Esophagus muscularis mucosa (tissue), 4 donors: Measurements from ENCODE around the gene PPP2R1A. TPM values are rescaled to one million over a fixed set of nuclear protein-coding genes. Genes with fewer than 3 reads are reported as not detected.
A peak's percentile ranks its signal among the peaks of the same experiment; 100 is the strongest.

Experiments
- DNase-seq: peaks from one replicate; pipeline ENCODE4 v3.0.0-alpha.2; 2017; ENCODE audit errors: extremely low spot score
- H3K27ac ChIP-seq, 4 donors: fragments of 200-600 bp; sonication (generic); replicated peaks in 1 of 4; 1 replicate in 3 of 4; 2 replicates in 1 of 4; pipeline ENCODE4 v1.5.1; 2016 to 2019; ENCODE audit warnings: mild to moderate bottlenecking in 1 of 4
- H3K27me3 ChIP-seq, 4 donors: fragments of 200-600 bp; sonication (generic); one replicate each; pipeline versions ENCODE4 v1.5.1 to v1.6.0; 2016 to 2019
- H3K36me3 ChIP-seq, 4 donors: fragments of 200-600 bp; sonication (generic); one replicate each; pipeline ENCODE4 v1.5.1; 2016 to 2019
- H3K4me1 ChIP-seq, 4 donors: fragments of 200-600 bp; sonication (generic); one replicate each; pipeline ENCODE4 v1.5.1; 2016 to 2019
- H3K4me3 ChIP-seq, 4 donors: fragments of 200-600 bp; sonication (generic); 1 replicate in 2 of 4; 2 replicates in 2 of 4; pipeline ENCODE4 v1.5.1; 2016 to 2019; ENCODE audit warnings: mild to moderate bottlenecking in 4 of 4, moderate library complexity in 1 of 4
- H3K9me3 ChIP-seq, 4 donors: fragments of 200-600 bp; sonication (generic); 1 replicate in 3 of 4; 2 replicates in 1 of 4; pipeline ENCODE4 v1.5.1; 2016 to 2019
- CTCF ChIP-seq, 3 experiments: fragments of 200-600 bp in 2 of 3; fragments of 450-650 bp in 1 of 3; sonication (generic) in 2 of 3; IDR thresholded peaks; one replicate each; pipeline ENCODE4 v1.5.1; 2017 to 2019; ENCODE audit warnings: antibody characterized with exemption in 3 of 3, mild to moderate bottlenecking in 2 of 3, moderate library complexity in 1 of 3
- EP300 ChIP-seq: sonication (generic); formaldehyde crosslinking; IDR thresholded peaks from one replicate; pipeline ENCODE4 v1.6.1; 2017; ENCODE audit warnings: antibody characterized with exemption
- POLR2A ChIP-seq: fragments of 450-650 bp; IDR thresholded peaks from one replicate; pipeline ENCODE4 v1.6.1; 2017; ENCODE audit warnings: antibody characterized with exemption, moderate library complexity, mild to moderate bottlenecking, low read depth
- POLR2AphosphoS5 ChIP-seq, 2 donors: sonication (generic); formaldehyde crosslinking; IDR thresholded peaks; one replicate each; pipeline ENCODE4 v1.6.1; 2017; ENCODE audit warnings: antibody characterized with exemption in 2 of 2
- WGBS: methylation state at CpG from one replicate; pipeline ENCODE4 v1.1.5; 2018; 5-methylcytosine and 5-hydroxymethylcytosine counted together
- intact Hi-C: fragments of 100-400 bp; cut with DNase I; formaldehyde crosslinking; loops from one replicate; pipeline ENCODE4 v1.15.1; 2023
- total RNA-seq, 4 donors: library from RNA; depleted of rRNA; stranded (reverse); fragments of >200 nt; gene quantifications; one replicate each; pipeline versions ENCODE4 v1.1.0 to v1.2.1, GENCODE V29; 2016

PPP2R1A gene
- total RNA-seq, 4 donors from 2014 or later, result 192 to 304 (median 221) TPM

GRCh38 chr19:52190487-52191293 is 838 bp downstream of the PPP2R1A start:
- Histone ChIP-seq H3K36me3 (peaks cover 0 to 19% (median 12%) of the 10 kb centered on the region in 4 donors), H3K27me3 (no peaks in the 10 kb centered on the region), H3K9me3 (no peaks in the 10 kb centered on the region), H3K4me1 (peaks cover 54 to 63% (median 60%) of the 10 kb centered on the region in 4 donors), H3K27ac (peak overlapping the region; percentile 94 to 97 (median 96)), H3K4me3 (peak overlapping the region; percentile 63 to 86 (median 79))
- TF ChIP-seq CTCF (IDR thresholded peaks at IDR 0.05), result no peak
- TF ChIP-seq EP300, result no peak
- TF ChIP-seq POLR2AphosphoS5 (IDR thresholded peaks at IDR 0.05), result no peak
- no peak for TF ChIP-seq POLR2A
- no peak for DNase-seq
- WGBS, result 4% methylated on average over 40 of the region's 40 CpGs
- intact Hi-C loops, result no loop called here

DNA sequence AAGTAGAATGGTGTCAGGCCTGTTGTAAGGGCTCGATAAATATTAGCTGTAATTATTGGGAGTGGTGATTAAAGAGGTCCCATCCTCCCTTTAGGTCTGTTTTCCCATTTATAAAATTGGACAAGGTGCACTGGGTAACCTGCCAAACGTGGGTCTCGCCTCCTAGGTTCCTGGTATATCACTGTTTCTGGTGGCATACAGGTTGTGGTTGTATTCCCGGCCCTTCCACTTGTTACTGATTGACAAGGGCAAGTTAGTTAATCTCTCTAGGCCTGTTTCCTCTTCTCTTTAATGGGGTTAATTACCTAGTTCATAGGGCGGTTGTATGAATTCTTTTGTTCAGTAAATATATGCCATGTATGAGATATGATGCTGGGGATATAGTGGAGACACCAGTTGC is 1.5 kb downstream of the PPP2R1A start:
- peak overlapping the region; percentile 94 to 97 (median 96) for H3K27ac ChIP-seq
- intact Hi-C loops, result no loop called here
- H3K4me1 ChIP-seq, result peaks cover 61 to 70% (median 67%) of the 10 kb centered on the region in 4 donors

GRCh38 chr19:52191951-52192350 is 2.1 kb downstream of the PPP2R1A start:
- H3K4me3 ChIP-seq, result peak overlapping the region in 2 of 4 donors; percentile 63 to 84
- 33% methylated on average over 2 of the region's 2 CpGs for WGBS
- H3K4me1 ChIP-seq, result peaks cover 64 to 75% (median 73%) of the 10 kb centered on the region in 4 donors
- TF ChIP-seq CTCF (IDR thresholded peaks at IDR 0.05) (no peak), POLR2AphosphoS5 (IDR thresholded peaks at IDR 0.05) (peak in 1 of 2 donors; percentile 48)
- no peaks in the 10 kb centered on the region for H3K9me3 ChIP-seq
- no peak for DNase-seq
- peak overlapping the region; percentile 94 to 97 (median 96) for H3K27ac ChIP-seq
- no peaks in the 10 kb centered on the region for H3K27me3 ChIP-seq
- intact Hi-C loops, result no loop called here
- peaks cover 3 to 32% (median 23%) of the 10 kb centered on the region in 4 donors for H3K36me3 ChIP-seq

More for the DNA sequence above, 1.5 kb downstream of the PPP2R1A start:
- peaks cover 0 to 26% (median 18%) of the 10 kb centered on the region in 4 donors for H3K36me3 ChIP-seq
- no peak for DNase-seq
- TF ChIP-seq CTCF (IDR thresholded peaks at IDR 0.05) (no peak), POLR2A (no peak), POLR2AphosphoS5 (IDR thresholded peaks at IDR 0.05) (no peak), EP300 (no peak)
- no peaks in the 10 kb centered on the region for H3K9me3 ChIP-seq
- no peaks in the 10 kb centered on the region for H3K27me3 ChIP-seq
- WGBS, result 62% methylated on average over 5 of the region's 5 CpGs
- H3K4me3 ChIP-seq, result peak overlapping the region; percentile 63 to 86 (median 79)

GRCh38 chr19:52196256-52196967 is 6.6 kb downstream of the PPP2R1A start:
- peaks cover 86 to 99% (median 96%) of the 10 kb centered on the region in 4 donors for H3K4me1 ChIP-seq
- no peaks in the 10 kb centered on the region for H3K9me3 ChIP-seq
- intact Hi-C loops, result no loop called here
- WGBS, result 91% methylated on average over 5 of the region's 5 CpGs
- TF ChIP-seq POLR2AphosphoS5 (IDR thresholded peaks at IDR 0.05) (no peak), CTCF (IDR thresholded peaks at IDR 0.05) (no peak), EP300 (no peak), POLR2A (no peak)
- no peak for DNase-seq
- no peaks in the 10 kb centered on the region for H3K27me3 ChIP-seq
- H3K27ac ChIP-seq, result no peak overlapping the region
- H3K4me3 ChIP-seq, result no peak overlapping the region
- H3K36me3 ChIP-seq, result peaks cover 6 to 58% (median 34%) of the 10 kb centered on the region in 4 donors
